GM23338 (cell line): Measurements from ENCODE around the gene NPY. TPM values are rescaled to one million over a fixed set of nuclear protein-coding genes. Genes with fewer than 3 reads are reported as not detected.

Source experiments
- ATAC-seq: fragments of 200-7000 bp; cut with Tn5 transposase; 3 replicates; pipeline ENCODE4 v1.9.1; 2020
- DNase-seq: peaks from one replicate; pipeline ENCODE4 v3.0.0-alpha.2; 2015; ENCODE audit warnings: low spot score
- H2AFZ ChIP-seq: fragments of 200-600 bp; sonication (generic); 2 replicates; pipeline ENCODE4 v1.8.0; 2016; ENCODE audit warnings: antibody characterized with exemption, mild to moderate bottlenecking, moderate library complexity
- H3F3A ChIP-seq: fragments of 200-600 bp; sonication (generic); replicated peaks from 2 replicates; pipeline ENCODE4 v1.8.0; 2017; ENCODE audit warnings: antibody characterized with exemption, mixed run types, low read depth
- H3K27ac ChIP-seq: fragments of 200-600 bp; sonication (generic); 2 replicates; pipeline ENCODE4 v1.6.1; 2016; ENCODE audit warnings: low read depth
- H3K27me3 ChIP-seq: fragments of 200-600 bp; sonication (generic); 2 replicates; pipeline ENCODE4 v1.8.0; 2016; ENCODE audit warnings: mild to moderate bottlenecking, mixed run types, moderate library complexity; ENCODE audit not compliant: insufficient read depth
- H3K36me3 ChIP-seq: fragments of 200-600 bp; sonication (generic); 2 replicates; pipeline ENCODE4 v1.8.0; 2016; ENCODE audit warnings: mild to moderate bottlenecking; ENCODE audit not compliant: insufficient read depth
- H3K4me1 ChIP-seq: fragments of 200-600 bp; sonication (generic); 2 replicates; pipeline ENCODE4 v1.8.0; 2016; ENCODE audit warnings: mild to moderate bottlenecking, moderate library complexity; ENCODE audit not compliant: insufficient read depth
- H3K4me2 ChIP-seq: fragments of 200-600 bp; sonication (generic); 2 replicates; pipeline ENCODE4 v1.7.1; 2017; ENCODE audit warnings: mixed run types
- H3K4me3 ChIP-seq: fragments of 200-600 bp; sonication (generic); 2 replicates; pipeline ENCODE4 v1.6.1; 2016; ENCODE audit warnings: mixed run types
- H3K79me2 ChIP-seq: fragments of 200-600 bp; sonication (generic); replicated peaks from 2 replicates; pipeline ENCODE4 v1.8.0; 2017; ENCODE audit warnings: mild to moderate bottlenecking; ENCODE audit not compliant: insufficient read depth
- H3K9me2 ChIP-seq: fragments of 200-600 bp; sonication (generic); 2 replicates; pipeline ENCODE4 v1.8.0; 2017; ENCODE audit not compliant: insufficient read depth
- H4K20me1 ChIP-seq: fragments of 200-600 bp; sonication (generic); replicated peaks from 2 replicates; pipeline ENCODE4 v1.8.0; 2017; ENCODE audit warnings: mild to moderate bottlenecking; ENCODE audit not compliant: insufficient read depth
- H3K27ac Mint-ChIP-seq: 2 replicates; pipeline ENCODE4 v1.8.0; 2020; ENCODE audit warnings: inconsistent platforms, mild to moderate bottlenecking, moderate library complexity, mixed read lengths
- H3K27me3 Mint-ChIP-seq: 3 replicates; pipeline ENCODE4 v1.8.0; 2022; ENCODE audit warnings: low read depth, mild to moderate bottlenecking, moderate library complexity, mixed read lengths, inconsistent platforms; ENCODE audit not compliant: insufficient read depth, poor library complexity
- H3K36me3 Mint-ChIP-seq: 3 replicates; pipeline ENCODE4 v1.8.0; 2021; ENCODE audit warnings: low read depth, mild to moderate bottlenecking, inconsistent platforms, moderate library complexity, mixed read lengths
- H3K4me1 Mint-ChIP-seq: 3 replicates; pipeline ENCODE4 v1.8.0; 2020; ENCODE audit warnings: mild to moderate bottlenecking, inconsistent platforms, mixed read lengths
- H3K4me3 Mint-ChIP-seq: 3 replicates; pipeline ENCODE4 v1.8.0; 2021; ENCODE audit warnings: moderate library complexity, mild to moderate bottlenecking, inconsistent platforms, mixed read lengths
- H3K9me3 Mint-ChIP-seq: 3 replicates; pipeline ENCODE4 v1.8.0; 2020; ENCODE audit warnings: moderate library complexity, mild to moderate bottlenecking, inconsistent platforms, mixed read lengths
- CREB1 ChIP-seq: fragments of 250-450 bp; sonication (Bioruptor Pico); IDR thresholded peaks from 2 replicates; pipeline ENCODE4 v1.5.0; 2020; ENCODE audit warnings: low read depth, mild to moderate bottlenecking, moderate library complexity
- CTCF ChIP-seq, 2 experiments: fragments of 200-600 bp in 1 of 2; sonication (generic) in 1 of 2; conservative IDR thresholded peaks; 2 replicates each; pipeline versions ENCODE4 v1.5.1 to v1.6.1; 2016 to 2017; ENCODE audit warnings: antibody characterized with exemption in 2 of 2, low read depth in 2 of 2, mild to moderate bottlenecking in 2 of 2, moderate library complexity in 1 of 2
- ETS1 ChIP-seq: IDR thresholded peaks from 2 replicates; pipeline ENCODE4 v1.6.1; 2016; ENCODE audit warnings: antibody characterized with exemption
- EZH2 ChIP-seq: fragments of 200-600 bp; sonication (generic); IDR thresholded peaks from one replicate; pipeline ENCODE4 v1.8.0; 2017; ENCODE audit warnings: antibody characterized with exemption, mild to moderate bottlenecking, low read depth; ENCODE audit not compliant: unreplicated experiment
- EZH2phosphoT487 ChIP-seq: fragments of 200-600 bp; sonication (generic); IDR thresholded peaks from one replicate; pipeline ENCODE4 v1.8.1; 2018; ENCODE audit warnings: antibody characterized with exemption; ENCODE audit not compliant: unreplicated experiment
- JUNB ChIP-seq: IDR thresholded peaks from one replicate; pipeline ENCODE4 v1.6.1; 2016; ENCODE audit warnings: antibody characterized with exemption; ENCODE audit not compliant: unreplicated experiment
- NANOG ChIP-seq: IDR thresholded peaks from 2 replicates; pipeline ENCODE4 v1.6.1; 2016; ENCODE audit warnings: antibody characterized with exemption, borderline replicate concordance
- POLR2AphosphoS5 ChIP-seq: IDR thresholded peaks from 2 replicates; pipeline ENCODE4 v1.6.1; 2016; ENCODE audit warnings: antibody characterized with exemption, low read depth
- STAT1 ChIP-seq: IDR thresholded peaks from one replicate; pipeline ENCODE4 v1.6.1; 2016; ENCODE audit warnings: antibody characterized with exemption; ENCODE audit not compliant: unreplicated experiment
- ZNF114 ChIP-seq: fragments of 250-450 bp; sonication (Bioruptor Pico); IDR thresholded peaks from 2 replicates; pipeline ENCODE4 v1.5.0; 2020; ENCODE audit warnings: mild to moderate bottlenecking, moderate library complexity
- ZNF331 ChIP-seq: fragments of 250-450 bp; sonication (Bioruptor Pico); IDR thresholded peaks from 2 replicates; pipeline ENCODE4 v1.5.0; 2020; ENCODE audit warnings: low read depth, mild to moderate bottlenecking, moderate library complexity
- ZNF462 ChIP-seq: fragments of 250-450 bp; sonication (Bioruptor Pico); IDR thresholded peaks from 2 replicates; pipeline ENCODE4 v1.5.0; 2020; ENCODE audit warnings: mild to moderate bottlenecking, moderate library complexity
- polyA plus RNA-seq: library from polyadenylated mRNA; unstranded; fragments of >200 nt; fragmentation: Nextera tagmentation; extraction: Ambion mirVana; gene quantifications from 2 replicates; pipeline ENCODE4 v1.2.1, GENCODE V29; 2016
- total RNA-seq: library from RNA; depleted of rRNA; stranded (reverse); fragments of >200 nt; shearing (Covaris generic); gene quantifications from 2 replicates; pipeline ENCODE4 v1.2.3, GENCODE V29; 2014
- TF ChIP-seq, protein P1 (sequence below): IDR thresholded peaks from one replicate; pipeline ENCODE4 v1.6.1; 2018; ENCODE audit warnings: antibody characterized with exemption; ENCODE audit not compliant: unreplicated experiment

Gene NPY
- total and polyA plus RNA-seq, 2 experiments from 2014 or later, result 7.0 TPM; not detected in 1

DNA sequence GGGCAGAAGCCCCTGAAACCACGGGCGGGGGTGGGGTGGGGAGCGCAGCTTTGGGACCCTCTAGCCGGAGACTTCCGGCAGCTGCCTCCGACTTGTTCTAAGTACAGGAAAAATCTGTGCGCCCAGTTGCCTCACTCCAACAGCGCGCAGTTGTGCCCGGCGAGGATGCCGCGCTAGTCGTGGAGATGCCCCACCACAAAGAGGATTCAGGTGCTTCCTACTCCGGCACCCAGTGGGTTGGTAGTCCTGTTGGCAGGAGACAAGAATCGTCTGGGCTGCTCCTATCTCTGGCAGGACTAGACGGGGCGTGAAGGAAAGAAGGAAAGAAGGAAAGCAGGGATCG, 465 bp upstream of the NPY start:
- Histone ChIP-seq H3K9me2 (0 out of 2 replicates have a peak, but pooled peaks cover 7% of the 10 kb centered on the region), H3K36me3 (no peaks in the 10 kb centered on the region), H3K4me3 (peak overlapping the region; percentile 75), H4K20me1 (no peaks in the 10 kb centered on the region; the same call in 1 of the 2 replicates), H3K4me1 (peaks cover 29% of the 10 kb centered on the region), H3F3A (0 out of 2 replicates have a peak, but pooled peaks cover 4% of the 10 kb centered on the region), H2AFZ (peak overlapping the region; percentile 93), H3K4me2 (peak overlapping the region; percentile 96), H3K79me2 (no peaks in the 10 kb centered on the region), H3K27me3 (peaks cover 84% of the 10 kb centered on the region), H3K27ac (no peak overlapping the region)
- Mint-ChIP-seq H3K27me3 (peaks cover 42% of the 10 kb centered on the region), H3K4me3 (peak overlapping the region; percentile 80), H3K9me3 (no peaks in the 10 kb centered on the region), H3K36me3 (no peaks in the 10 kb centered on the region), H3K27ac (no peak overlapping the region), H3K4me1 (peaks cover 19% of the 10 kb centered on the region)
- TF ChIP-seq NANOG (no peak), ZNF331 (CRISPR knock-in tag) (no peak), ETS1 (no peak), POLR2AphosphoS5 (no peak), EZH2 (no peak), EZH2phosphoT487 (no peak), STAT1 (no peak), JUNB (no peak), ZNF114 (no peak), CREB1 (CRISPR knock-in tag) (no peak), CTCF (conservative IDR thresholded peaks at IDR 0.05; ENCODE audit: low read depth in 2 of 2) (no peak), ZNF462 (CRISPR knock-in tag) (no peak)
- TF ChIP-seq, protein P1, sequence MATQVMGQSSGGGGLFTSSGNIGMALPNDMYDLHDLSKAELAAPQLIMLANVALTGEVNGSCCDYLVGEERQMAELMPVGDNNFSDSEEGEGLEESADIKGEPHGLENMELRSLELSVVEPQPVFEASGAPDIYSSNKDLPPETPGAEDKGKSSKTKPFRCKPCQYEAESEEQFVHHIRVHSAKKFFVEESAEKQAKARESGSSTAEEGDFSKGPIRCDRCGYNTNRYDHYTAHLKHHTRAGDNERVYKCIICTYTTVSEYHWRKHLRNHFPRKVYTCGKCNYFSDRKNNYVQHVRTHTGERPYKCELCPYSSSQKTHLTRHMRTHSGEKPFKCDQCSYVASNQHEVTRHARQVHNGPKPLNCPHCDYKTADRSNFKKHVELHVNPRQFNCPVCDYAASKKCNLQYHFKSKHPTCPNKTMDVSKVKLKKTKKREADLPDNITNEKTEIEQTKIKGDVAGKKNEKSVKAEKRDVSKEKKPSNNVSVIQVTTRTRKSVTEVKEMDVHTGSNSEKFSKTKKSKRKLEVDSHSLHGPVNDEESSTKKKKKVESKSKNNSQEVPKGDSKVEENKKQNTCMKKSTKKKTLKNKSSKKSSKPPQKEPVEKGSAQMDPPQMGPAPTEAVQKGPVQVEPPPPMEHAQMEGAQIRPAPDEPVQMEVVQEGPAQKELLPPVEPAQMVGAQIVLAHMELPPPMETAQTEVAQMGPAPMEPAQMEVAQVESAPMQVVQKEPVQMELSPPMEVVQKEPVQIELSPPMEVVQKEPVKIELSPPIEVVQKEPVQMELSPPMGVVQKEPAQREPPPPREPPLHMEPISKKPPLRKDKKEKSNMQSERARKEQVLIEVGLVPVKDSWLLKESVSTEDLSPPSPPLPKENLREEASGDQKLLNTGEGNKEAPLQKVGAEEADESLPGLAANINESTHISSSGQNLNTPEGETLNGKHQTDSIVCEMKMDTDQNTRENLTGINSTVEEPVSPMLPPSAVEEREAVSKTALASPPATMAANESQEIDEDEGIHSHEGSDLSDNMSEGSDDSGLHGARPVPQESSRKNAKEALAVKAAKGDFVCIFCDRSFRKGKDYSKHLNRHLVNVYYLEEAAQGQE, result no peak
- ATAC-seq, result peak; percentile 26
- peak; percentile 61 for DNase-seq
